ENCODE results near the gene TNFRSF21.

GRCh38 chr6:47306887-47307286, 2.8 kb downstream of the TNFRSF21 start:
- TF ChIP-seq SPI1 (IDR thresholded peaks at IDR 0.05; ENCODE audit: borderline replicate concordance, low read depth, low read length) (no peak), FOXM1 (IDR thresholded peaks at IDR 0.05; ENCODE audit: low read depth) (no peak), FOXM1 (CRISPR knock-in tag; IDR thresholded peaks at IDR 0.05; ENCODE audit: low read depth) (no peak), POLR2AphosphoS5 (IDR thresholded peaks at IDR 0.05; ENCODE audit: control insufficient read depth, insufficient read depth, low read depth, low read length) (no peak), ID3 (CRISPR knock-in tag; IDR thresholded peaks at IDR 0.05) (no peak), ID3 (tag; IDR thresholded peaks at IDR 0.05) (no peak), ZBTB33 (CRISPR knock-in tag; IDR thresholded peaks at IDR 0.05) (no peak), E2F4 (CRISPR knock-in tag; IDR thresholded peaks at IDR 0.05; ENCODE audit: low read depth) (no peak)
